Subcutaneous adipose tissue (tissue), 4 donors: ENCODE results near the gene HIVEP3. TPM values are rescaled to one million over a fixed set of nuclear protein-coding genes. Genes with fewer than 3 reads are reported as not detected.

Experiments
- total RNA-seq, 4 donors: library from RNA; depleted of rRNA; stranded (reverse); fragments of >200 nt; gene quantifications; one replicate each; pipeline ENCODE4 v1.1.0, GENCODE V29; 2016
- TF ChIP-seq, protein P1 (sequence below): fragments of 450-650 bp; IDR thresholded peaks from one replicate; pipeline ENCODE4 v1.5.1; 2016; ENCODE audit warnings: low read depth, mild to moderate bottlenecking, control low read depth, antibody characterized with exemption, moderate library complexity

The HIVEP3 gene
- total RNA-seq, 4 donors from 2014 or later = 2.4 to 9.6 (median 5.0) TPM

GRCh38 chr1:41618066-41618825, 300.5 kb downstream of the HIVEP3 start:
- TF ChIP-seq, protein P1, sequence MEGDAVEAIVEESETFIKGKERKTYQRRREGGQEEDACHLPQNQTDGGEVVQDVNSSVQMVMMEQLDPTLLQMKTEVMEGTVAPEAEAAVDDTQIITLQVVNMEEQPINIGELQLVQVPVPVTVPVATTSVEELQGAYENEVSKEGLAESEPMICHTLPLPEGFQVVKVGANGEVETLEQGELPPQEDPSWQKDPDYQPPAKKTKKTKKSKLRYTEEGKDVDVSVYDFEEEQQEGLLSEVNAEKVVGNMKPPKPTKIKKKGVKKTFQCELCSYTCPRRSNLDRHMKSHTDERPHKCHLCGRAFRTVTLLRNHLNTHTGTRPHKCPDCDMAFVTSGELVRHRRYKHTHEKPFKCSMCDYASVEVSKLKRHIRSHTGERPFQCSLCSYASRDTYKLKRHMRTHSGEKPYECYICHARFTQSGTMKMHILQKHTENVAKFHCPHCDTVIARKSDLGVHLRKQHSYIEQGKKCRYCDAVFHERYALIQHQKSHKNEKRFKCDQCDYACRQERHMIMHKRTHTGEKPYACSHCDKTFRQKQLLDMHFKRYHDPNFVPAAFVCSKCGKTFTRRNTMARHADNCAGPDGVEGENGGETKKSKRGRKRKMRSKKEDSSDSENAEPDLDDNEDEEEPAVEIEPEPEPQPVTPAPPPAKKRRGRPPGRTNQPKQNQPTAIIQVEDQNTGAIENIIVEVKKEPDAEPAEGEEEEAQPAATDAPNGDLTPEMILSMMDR = no peak

DNA sequence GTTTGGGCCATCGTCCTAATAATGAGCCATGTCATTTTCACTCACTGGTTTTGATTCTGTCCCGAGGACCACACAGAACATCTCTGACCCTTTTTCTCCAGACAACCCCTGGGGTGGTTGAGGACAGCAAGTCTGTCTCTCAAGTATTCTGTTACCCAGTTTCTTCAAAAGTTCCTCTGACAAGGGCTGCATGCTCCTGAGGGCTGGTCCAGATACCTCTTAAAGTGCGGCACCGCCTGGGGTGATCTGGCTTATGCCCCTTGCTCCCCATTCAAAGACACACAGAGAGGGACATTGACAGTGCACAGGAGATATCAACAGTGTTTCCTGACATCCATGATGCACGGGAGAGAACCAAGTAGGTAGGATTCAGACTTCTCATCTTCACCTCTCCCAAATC, 301.4 kb downstream of the HIVEP3 start:
- TF ChIP-seq, protein P1 = no peak

- TF ChIP-seq, protein P1 = no peak
Measured at GRCh38 chr1:41616563-41616962, 302.2 kb downstream of the HIVEP3 start.

DNA sequence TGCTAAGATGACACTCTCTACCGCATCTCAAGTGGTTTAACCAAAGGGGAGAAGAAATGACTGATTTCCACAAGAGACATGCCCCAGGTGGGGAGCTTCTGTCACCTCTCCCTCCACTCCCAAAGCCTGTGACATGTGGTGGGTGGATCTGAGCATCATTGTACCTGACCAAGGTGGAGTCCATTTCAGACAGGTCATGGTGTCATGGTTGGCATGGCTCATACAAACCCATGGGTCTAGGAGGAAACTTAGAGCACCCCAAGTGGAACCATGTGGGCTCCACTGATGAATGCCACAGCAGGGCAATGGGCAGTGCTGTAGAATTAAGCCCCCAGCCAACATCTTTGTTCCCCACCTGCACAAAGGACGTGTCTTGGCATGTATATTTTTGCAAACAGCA, 302.7 kb downstream of the HIVEP3 start:
- TF ChIP-seq, protein P1 = no peak

GRCh38 chr1:41615316-41615715, 303.4 kb downstream of the HIVEP3 start:
- TF ChIP-seq, protein P1 = no peak

DNA sequence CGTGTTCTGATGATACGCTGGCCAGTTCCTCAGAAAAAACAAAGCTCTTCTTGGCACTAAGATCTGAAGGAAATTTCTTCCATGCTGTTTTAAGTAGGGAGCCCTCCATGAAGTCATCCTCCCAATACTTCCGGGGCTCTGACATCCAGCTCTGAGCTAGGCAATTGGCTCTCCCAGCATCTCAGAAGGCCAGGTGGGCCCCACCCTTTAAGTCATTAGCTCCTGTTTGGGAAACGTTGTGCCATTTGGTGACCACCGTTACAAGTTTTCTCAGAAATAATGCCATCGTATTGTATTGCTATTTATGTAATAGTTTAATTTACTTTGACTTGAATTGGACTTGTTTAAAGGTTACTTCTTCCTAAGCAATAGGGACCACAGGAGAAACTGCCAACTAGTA, 303.9 kb downstream of the HIVEP3 start:
- TF ChIP-seq, protein P1 = no peak

- TF ChIP-seq, protein P1 = no peak
Measured at GRCh38 chr1:41613689-41614574, 304.8 kb downstream of the HIVEP3 start.
